ENCODE measurements around the gene CACNA1A.
A peak's percentile ranks its signal among the peaks of the same experiment; 100 is the strongest.

- TF ChIP-seq, protein P1, sequence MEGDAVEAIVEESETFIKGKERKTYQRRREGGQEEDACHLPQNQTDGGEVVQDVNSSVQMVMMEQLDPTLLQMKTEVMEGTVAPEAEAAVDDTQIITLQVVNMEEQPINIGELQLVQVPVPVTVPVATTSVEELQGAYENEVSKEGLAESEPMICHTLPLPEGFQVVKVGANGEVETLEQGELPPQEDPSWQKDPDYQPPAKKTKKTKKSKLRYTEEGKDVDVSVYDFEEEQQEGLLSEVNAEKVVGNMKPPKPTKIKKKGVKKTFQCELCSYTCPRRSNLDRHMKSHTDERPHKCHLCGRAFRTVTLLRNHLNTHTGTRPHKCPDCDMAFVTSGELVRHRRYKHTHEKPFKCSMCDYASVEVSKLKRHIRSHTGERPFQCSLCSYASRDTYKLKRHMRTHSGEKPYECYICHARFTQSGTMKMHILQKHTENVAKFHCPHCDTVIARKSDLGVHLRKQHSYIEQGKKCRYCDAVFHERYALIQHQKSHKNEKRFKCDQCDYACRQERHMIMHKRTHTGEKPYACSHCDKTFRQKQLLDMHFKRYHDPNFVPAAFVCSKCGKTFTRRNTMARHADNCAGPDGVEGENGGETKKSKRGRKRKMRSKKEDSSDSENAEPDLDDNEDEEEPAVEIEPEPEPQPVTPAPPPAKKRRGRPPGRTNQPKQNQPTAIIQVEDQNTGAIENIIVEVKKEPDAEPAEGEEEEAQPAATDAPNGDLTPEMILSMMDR (IDR thresholded peaks at IDR 0.05): no peak
- TF ChIP-seq POLR2AphosphoS5 (IDR thresholded peaks at IDR 0.05) (peak in 2 of 3 donors; percentile 90 to 95), POLR2A (IDR thresholded peaks at IDR 0.05) (peak in 1 of 4 donors; percentile 64), EP300 (IDR thresholded peaks at IDR 0.05) (no peak)
Observed at GRCh38 chr19:13162724-13163608, 343.3 kb downstream of the CACNA1A start.
